Esophagus mucosa (tissue), 1 donor: ENCODE data around the gene PDS5A. TPM values are rescaled to one million over a fixed set of nuclear protein-coding genes. Genes with fewer than 3 reads are reported as not detected.
"Not testable (repeated sequence)": the region's sequence is repeated elsewhere in the genome, so short reads cannot be mapped to it uniquely, and the experiment has no call there.

Source experiments
- ATAC-seq: fragments of 200-7000 bp; cut with Tn5 transposase; one replicate; pipeline ENCODE4 v1.9.1; 2020
- total RNA-seq: library from RNA; stranded (reverse); gene quantifications from one replicate; pipeline ENCODE4 v1.2.4, GENCODE V29; 2023
- donor health status: DM: yes; HTN: yes; CAD: no.

Gene PDS5A
- total RNA-seq, 1 donor from 2014 or later: 49.7 TPM

DNA sequence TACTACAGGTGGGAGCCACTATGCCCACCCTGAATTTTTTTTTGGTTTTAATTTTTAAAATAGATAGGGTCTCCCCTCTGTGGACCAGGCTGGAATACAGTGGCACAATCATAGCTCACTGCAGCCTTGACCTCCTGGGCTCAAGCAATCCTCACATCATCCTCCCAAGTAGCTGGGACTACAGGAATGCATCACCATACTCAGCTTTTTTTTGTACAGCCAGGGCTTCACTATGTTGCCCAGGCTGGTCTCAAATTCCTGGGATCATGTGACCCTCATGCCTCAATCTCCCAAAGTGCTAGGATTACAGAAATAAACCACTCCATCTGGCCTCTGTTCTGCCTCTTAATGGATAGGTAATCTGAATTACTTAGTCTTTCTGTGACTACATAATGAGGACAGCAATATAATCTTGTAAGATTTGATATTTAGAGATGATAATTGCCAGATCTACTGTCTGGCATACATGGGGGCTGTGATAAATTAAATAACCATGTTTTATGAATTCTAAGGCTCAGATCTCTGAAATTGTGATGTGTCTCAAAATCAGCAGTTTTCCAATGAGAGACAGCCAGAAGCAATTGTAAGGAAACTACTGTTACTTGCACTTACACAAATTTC, 26.7 kb downstream of the PDS5A start:
- ATAC-seq: no peak

DNA sequence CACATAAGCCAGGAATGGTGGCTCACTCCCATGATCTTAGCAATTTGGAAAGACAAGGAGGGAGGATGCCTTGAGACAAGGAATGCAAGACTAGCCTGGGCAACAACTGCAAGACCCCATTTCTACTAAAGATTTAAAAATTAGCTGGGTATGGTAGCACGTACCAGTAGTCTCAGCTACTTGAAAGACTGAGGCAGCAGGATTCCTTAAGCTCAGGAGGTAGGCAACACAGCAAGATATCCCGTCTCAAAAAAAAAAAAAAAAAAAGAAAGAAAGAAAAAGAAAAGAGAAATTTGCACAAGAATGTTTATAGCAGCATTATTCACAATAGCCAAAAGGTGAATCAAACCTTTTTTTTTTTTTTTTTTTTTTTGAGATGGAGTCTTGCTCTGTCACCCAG, 29.7 kb downstream of the PDS5A start:
- ATAC-seq: no peak

DNA sequence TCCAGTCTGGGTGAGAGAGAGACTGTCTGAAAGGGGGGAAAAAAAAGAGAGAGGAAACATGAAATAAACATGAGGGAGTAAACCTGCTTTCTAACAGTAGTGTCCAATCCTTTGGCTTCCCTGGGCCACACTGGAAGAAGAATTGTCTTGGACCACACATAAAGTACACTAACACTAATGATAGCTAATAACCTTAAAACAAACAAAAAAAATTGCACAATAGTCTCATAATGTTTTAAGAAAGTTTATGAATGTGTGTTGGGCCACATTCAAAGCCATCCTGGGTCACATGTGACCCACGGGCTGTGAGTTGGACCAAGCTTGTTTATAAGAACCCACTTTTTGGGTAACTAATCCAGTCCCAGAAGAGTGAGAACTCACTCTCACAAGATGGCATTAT, 30.3 kb downstream of the PDS5A start:
- ATAC-seq: no peak

DNA sequence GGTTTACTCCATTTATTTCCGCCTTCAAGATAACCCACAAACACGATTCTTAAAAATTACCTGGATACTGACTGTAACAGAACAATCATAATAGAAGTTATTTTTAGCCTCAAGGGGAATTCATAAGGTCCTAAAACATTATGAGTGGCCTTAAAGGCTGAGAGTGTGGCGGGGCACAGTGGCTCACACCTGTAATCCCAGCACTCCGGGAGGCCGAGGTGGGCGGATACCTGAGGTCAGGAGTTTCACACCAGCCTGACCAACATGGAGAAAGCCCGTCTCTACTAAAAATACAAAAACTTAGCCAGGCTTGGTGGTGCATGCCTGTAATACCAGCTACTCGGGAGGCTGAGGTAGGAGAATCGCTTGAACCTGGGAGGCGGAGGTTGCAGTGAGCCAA, 33.5 kb downstream of the PDS5A start:
- ATAC-seq: not testable (repeated sequence)

DNA sequence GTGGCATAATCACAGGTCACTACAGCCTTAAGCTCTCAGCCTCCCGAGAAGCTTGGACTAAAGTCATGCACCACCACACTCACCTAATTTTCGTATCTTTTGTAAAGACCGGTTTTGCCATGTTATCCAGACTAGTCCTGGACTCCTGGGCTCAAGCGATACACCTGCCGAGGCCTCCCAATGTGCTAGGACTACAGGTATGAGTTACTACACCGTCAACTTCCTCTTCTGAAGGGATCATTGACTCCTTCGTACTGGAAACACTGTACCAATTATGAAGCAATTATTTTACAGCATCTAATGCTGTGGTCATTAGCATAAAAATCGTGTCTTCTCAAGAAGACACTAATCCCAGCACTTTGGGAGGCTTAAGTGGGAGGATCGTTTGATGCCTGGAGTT, 35.2 kb downstream of the PDS5A start:
- no peak for ATAC-seq

DNA sequence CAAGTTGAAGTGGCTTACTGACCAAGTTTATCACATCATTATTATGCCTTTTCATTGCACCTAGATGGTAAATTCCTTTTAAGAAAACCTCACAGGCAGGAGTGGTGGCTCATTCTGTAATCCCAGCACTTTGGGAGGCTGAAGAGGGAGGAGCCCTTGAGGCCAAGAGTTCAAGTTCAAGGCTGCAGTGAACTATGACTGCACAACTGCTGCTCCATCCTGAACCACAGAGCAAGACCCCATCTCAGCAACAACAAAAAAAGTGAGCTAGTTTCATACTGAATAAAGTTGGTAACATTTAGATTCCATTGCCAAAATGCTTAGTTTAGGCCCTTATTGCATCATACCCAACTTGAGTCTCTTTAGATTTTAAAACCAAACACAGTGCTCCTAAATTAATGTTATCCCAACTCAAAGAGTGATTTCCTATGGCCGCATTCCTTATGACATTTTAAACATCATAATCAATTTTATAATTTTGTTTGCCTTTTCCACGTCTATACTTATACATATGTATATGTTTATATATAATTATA, 36.0 kb downstream of the PDS5A start:
- ATAC-seq: no peak

DNA sequence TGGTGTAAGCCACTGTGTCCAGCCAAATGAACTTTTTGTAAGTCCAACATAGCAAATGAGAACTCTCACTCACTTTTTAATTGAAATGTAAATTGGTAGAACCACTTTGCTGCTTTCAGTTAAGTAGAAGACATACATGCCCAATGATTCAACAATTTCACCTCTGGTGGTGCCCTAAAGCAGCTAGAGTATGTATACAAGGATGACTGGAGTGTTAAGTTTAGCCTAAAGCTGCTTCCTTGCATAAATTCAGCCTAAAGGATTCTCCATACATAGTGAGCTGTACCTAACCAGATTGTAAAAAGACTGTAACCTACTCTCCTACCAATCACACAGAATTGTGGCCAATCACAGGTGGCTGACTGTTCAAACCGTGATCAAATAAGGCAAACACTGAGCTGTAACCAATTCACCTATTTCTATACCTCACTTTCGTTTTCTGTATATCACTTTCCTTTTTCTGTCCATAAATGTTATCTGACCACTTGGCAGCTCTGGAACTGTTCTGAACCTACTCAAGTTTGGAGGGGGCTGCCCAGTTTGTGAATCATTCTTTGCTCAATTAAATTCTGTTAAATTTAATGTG, 39.9 kb downstream of the PDS5A start:
- ATAC-seq: peak; percentile 40

DNA sequence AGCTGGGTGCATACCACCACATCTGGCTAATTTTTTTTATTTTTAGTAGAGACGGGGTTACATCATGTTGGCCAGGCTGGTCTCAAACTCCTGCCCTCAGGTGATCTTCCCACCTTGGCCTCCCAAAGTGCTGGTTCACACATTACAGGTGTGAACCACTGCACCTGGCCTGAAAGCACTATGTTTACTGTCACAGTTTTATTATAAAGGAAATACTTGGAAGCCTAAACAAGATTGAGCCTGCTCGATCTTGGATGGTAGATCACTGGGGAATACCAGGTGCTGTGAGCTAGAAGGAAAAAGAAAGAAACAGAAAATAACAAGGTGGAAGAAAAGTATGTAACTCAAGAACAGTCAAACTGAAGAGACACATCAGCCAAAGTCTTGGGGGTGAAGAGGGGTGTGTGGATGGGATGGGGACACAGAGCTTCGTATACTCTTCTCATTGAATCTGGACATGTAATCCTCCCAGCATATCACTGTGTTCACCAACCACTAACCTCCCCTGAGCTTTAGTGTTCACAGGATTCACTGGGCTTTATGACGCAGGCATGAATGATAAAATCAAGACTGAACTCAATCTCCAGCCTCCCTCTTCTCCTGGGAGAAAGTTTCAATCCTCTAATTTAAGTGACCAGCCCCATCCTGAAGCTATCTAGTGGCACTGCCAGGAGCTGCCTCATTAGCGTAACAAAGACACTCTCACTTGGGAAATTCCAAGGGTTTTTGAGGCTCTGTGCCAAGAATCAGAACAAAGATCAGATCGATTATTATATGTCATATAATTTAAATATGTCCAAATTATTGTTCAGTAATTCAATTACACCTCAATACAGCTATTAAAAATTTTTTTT, 40.9 kb downstream of the PDS5A start:
- ATAC-seq: peak; percentile 45

DNA sequence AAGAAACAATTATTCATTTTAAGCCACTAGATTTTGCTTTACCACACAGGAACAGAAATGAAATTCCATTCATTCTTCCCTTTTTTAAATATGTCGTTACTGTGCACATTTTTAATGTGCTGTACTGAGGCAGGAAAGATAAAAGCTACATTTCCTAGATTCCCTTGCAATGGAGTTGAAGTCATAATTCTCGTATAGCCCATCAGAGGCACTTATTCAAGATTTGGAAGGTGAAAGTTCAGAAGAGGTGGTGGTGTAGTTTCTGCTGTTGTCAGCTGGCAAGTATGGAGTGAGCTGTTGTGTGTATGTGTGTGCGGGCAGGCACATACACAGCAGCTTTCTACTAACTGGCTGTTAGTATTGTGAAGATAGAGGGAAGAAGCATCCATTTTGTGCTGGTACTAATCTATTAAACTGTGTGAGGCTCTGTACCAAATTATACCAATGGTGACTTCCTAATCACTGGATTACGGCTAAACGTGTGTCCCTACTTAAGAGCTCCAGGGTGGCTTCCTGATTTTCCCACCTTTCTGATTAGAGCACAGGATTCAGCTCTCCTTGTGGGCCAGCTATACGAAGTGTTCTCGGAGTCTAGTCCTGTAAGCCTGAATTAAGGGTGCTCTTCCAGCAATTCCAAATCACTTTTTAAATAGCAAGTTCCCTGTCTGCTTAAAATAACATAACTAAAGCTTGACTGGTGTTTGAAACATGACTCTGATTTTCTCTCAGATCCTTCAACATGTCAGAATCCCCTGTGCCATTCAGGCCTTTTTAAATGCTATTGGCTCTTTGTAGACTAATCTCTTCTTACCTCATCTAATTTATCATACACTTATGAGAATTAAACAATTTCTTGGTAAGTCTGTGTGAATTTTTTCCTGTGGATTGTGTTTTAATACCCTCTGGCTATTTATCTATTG, 43.8 kb downstream of the PDS5A start:
- ATAC-seq: no peak

DNA sequence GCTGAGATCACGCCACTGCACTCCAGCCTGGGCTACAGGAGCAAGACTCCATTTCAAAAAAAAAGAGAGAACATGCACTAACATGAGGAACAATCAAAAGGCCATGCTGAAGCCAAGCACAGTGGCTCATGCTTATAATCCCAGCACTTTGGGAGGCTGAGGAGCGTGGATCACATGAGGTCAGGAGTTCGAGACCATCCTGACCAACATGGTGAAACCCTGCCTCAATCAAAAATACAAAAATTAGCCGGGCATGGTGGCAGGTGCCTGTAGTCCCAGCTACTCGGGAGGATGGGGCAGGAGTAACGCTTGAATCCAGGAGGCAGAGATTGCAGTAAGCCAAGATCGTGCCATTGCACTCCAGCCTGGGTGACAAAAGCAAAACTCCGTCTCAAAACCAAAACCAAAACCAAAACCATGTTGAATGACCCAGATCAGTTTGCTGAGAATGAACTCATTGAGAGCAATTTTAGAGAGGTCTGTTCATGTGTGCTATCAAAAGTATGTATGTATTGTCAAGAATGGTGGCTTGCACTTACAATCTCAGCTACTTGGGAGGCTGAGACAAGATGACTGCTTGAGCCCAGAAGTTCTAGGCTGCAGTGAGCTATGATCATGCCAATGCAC, 44.8 kb downstream of the PDS5A start:
- no peak for ATAC-seq

DNA sequence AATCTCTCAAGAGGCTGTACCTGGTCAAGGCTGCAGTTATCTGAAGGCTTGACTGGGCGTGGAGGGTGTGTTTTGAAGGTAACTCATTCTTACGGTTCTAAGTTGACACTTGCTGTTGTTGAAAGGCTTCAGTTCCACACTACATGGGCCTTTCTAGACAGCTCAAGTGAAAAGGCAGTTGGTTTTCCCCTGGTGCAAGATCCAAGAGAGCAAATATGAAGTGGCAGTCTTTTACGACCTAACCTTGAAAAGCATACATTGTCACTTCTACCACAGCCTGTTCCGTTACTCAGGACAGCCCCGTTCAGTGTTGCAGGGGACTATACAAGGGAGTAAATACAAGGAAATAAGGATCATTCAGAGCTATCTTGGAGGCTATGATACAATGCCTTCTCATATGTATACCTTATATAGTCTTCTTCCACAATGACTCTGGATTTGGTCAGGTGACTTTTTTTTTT, 46.2 kb downstream of the PDS5A start:
- peak; percentile 62 for ATAC-seq

DNA sequence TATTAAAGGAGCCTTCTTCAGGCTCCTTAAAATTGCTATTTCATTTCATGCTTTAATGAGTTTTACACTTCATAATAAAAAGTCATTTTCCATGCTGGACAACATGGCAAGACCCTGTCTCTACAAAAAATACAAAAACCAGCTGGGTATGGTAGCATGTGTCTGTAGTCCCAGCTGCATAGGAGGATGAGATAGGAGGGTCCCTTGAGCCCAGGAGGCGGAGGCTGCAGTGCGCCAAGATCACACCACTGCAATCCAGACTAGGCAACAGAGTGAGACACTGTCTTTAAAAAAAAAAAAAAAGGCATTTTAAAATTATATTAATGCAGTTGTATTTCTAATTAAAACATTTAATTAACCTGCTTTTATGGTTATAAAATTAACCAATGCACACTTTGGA, 49.2 kb downstream of the PDS5A start:
- no peak for ATAC-seq

DNA sequence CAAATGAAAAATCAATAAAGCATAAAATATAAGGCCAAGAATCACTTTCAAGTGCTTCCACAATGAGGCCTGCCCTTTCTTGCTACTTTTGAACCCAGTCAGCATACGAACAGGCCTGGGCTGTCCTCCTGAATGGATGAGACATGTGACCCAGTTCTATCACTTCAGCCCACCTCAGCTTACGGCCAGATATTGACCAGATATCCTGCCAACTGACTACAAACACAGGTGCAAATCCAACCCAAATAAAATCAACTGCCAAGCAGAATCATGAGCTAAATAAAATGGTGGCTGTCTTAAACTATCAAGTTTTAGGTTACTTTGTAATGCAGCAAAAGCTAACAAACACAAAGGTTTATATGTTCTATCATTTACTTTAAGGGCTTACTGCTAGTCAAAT, 53.7 kb downstream of the PDS5A start:
- no peak for ATAC-seq

DNA sequence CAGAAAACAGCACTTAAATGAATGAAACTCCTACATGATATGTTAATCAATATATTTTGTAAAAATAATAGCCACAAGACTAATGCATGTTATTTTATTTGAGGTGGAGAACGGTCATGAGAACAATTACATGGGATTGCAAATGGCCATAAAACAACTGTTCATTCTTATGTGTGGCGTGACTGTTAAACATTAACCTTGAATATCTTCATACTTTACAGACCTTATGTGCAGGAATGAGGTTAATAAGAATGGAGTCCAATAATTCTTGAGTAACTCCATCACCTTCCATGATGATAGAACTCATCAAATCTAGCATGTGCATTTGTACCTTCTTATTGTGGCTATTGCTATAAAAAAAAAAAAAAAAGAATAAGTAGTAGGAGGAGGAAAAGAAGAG, 55.3 kb downstream of the PDS5A start:
- no peak for ATAC-seq

DNA sequence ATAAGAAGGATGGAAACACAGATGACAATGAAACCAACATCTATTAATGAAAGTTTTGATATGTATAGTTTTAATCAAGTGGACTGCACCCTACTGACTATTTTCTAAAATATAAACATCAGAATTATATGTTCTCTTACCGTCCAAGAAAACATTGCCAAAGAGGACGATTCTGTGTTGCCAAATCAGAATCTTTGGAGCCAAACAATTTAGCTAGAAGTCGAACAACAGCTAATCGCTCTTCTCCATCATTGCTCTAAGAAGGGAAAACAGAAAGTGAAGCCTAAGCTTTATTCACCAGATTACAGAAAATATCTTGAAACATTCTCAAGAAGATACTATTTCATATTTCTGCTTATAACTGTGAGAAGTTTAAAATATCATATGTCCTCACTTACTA, 64.2 kb downstream of the PDS5A start:
- no peak for ATAC-seq

DNA sequence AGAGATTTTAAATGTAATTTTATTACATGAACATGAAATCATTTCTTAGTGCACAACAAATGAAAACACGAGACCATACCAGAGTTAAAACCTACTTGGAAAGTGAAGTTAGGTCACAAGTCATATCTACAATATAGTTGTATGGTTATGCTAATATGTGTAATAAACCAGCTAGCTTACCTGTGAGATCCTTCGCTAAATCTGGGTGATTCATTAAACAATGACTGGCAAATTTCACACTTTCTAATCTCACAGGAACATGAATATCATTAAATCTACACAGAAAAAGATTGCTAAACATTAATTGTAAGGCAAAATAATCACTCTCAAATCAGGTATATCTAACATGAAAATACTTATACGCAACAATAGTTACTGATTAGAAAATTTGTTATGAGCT, 67.6 kb downstream of the PDS5A start:
- ATAC-seq: no peak

DNA sequence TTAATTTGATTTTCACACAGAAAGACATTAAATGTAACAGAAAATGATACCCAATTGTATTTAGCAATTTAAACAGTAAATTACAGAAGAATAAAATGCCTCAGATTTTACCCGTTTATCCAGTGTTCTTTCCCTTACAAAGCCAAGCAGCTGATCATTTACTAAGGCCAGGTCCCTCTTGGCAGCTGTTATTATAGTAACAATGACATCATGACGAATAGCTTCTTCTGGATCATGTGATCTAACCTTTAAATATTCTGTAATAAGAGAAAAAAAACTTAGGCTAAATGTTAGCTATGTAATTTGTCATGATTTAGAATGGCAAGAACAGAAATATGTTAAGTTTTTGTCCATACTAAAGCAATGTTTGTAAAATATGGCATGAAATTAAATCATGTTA, 69.4 kb downstream of the PDS5A start:
- ATAC-seq: no peak

DNA sequence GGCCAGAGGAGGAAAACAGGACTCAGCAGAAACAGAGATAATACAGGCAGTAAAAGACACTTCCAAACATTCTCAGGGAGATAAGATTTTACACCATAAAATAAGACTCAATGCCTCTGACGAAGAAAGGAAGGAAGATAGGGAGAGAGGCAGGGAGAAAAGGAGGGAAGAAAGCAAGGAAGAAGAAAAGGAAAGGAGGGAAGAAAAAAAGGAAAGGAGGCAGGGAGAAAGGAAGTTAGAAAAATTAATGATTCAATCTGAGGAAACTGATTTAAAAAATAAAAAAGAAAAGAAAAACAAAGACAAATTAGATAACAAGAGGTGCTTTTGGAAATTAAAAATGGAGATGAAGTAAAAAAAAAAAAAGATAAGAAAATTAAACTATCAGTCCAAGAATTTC, 72.1 kb downstream of the PDS5A start:
- no peak for ATAC-seq

DNA sequence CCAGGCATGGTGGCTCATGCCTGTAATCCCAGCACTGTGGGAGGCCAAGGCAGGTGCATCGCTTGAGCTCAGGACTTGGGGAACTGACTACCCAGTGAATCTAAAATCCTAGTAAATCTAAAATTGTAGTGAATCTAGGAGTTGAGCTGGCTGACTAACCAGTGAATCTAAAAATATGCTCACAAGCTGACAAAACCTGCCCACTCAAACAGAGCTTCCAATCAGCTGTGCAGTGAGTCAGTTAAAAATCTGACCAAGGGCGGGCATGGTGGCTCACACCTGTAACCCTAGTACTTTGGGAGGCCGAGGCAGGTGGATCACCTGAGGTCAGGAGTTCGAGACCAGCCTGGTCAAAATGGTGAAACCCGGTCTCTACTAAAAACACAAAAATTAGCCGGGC, 72.7 kb downstream of the PDS5A start:
- ATAC-seq: not testable (repeated sequence)

DNA sequence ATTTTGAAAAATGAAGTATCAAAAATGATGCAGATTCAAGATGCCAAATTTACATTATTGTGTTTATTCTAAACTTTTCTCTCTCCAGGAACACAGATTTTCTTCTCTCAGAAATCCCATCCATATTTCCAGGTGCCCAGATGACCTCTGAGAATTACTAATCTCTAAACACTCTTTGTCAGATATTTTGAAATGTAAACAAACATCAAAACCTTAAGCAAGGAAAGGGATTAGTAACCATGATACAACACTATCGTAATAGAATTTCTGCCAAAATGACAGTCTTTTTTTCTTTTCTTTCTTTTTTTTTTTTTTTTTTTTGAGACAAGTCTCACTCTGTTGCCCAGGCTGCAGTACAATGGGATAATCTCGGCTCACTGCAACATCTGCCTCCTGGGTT, 76.7 kb downstream of the PDS5A start:
- no peak for ATAC-seq

DNA sequence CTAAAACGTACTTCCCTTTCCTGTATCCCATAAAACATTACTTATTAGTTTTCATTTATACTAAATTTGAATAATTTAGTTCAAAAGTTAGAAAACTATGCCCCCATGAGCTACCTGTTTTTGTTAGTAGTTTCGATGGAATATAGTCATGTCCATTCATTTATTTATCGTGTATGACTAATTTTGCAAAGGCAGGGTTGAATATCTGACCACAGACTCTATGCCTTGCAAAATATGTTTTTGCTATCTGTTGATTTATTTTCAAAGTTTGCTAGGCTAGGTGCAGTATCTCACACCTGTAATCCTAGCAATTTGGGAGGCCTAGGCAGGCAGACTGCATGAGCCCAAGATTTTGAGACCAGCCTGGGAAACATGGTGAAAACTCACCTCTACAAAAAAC, 78.4 kb downstream of the PDS5A start:
- ATAC-seq: no peak

DNA sequence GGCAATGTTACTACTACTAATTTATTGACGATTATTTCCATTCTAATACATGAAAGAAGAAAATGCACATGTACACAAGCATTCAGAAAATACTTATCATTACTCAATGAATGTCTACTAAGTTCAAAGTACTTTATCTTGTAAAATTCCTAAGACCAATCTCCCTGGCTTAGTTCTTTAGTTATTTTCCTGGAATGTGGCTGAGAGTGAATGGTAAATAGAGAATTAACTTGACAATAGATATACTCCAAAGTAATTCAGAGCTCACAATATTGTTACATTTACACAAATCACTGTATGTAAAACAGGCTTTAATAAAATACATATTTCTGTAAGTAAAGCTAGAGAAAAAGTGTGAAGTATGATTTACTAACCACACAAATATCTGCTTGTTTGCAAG, 79.7 kb downstream of the PDS5A start:
- no peak for ATAC-seq
